ENCODE results near the gene NACC2.
A peak's percentile ranks its signal among the peaks of the same experiment; 100 is the strongest.

NACC2 gene

GRCh38 chr9:135960411-135961276, 134.4 kb downstream of the NACC2 start:
- DNase-seq: peak; percentile 57
- in situ Hi-C loops (cut with MboI; ENCODE audit: low pct_unique_long_range_greater_than_20kb, low sequenced_read_pairs): no loop called here

- no peak for DNase-seq
- in situ Hi-C loops (cut with MboI; ENCODE audit: low pct_unique_long_range_greater_than_20kb, low sequenced_read_pairs): no loop called here
Observed at GRCh38 chr9:135959814-135960213, 135.3 kb downstream of the NACC2 start.

GRCh38 chr9:135958485-135958884, 136.6 kb downstream of the NACC2 start:
- in situ Hi-C loops (cut with MboI; ENCODE audit: low pct_unique_long_range_greater_than_20kb, low sequenced_read_pairs): no loop called here
- DNase-seq: peak; percentile 85

GRCh38 chr9:135957431-135957830, 137.7 kb downstream of the NACC2 start:
- no peak for DNase-seq
- in situ Hi-C loops (cut with MboI; ENCODE audit: low pct_unique_long_range_greater_than_20kb, low sequenced_read_pairs): no loop called here

GRCh38 chr9:135956802-135957174, 138.3 kb downstream of the NACC2 start:
- in situ Hi-C loops (cut with MboI; ENCODE audit: low pct_unique_long_range_greater_than_20kb, low sequenced_read_pairs): no loop called here
- DNase-seq: no peak

Data from KBM-7 (cell line).